ENCODE measurements around the gene TBL1X. TPM values are rescaled to one million over a fixed set of nuclear protein-coding genes. Genes with fewer than 3 reads are reported as not detected.
A peak's percentile ranks its signal among the peaks of the same experiment; 100 is the strongest.

TBL1X gene
- total RNA-seq, 4 donors from 2014 or later: 27.7 to 49.1 (median 39.6) TPM

GRCh38 chrX:9488586-9488985, 23.7 kb downstream of the TBL1X start:
- H3K36me3 ChIP-seq: no peaks in the 10 kb centered on the region
- no peak overlapping the region for H3K27ac ChIP-seq
- 0 to 73% methylated on average over 1 to 4 of the region's 4 CpGs for WGBS, 2 donors (ENCODE audit: low coverage in 1 of 2)
- H3K9me3 ChIP-seq: no peaks in the 10 kb centered on the region
- no peak for ATAC-seq
- no peak for TF ChIP-seq CTCF (IDR thresholded peaks at IDR 0.05)
- TF ChIP-seq EP300 (IDR thresholded peaks at IDR 0.05): no peak
- TF ChIP-seq POLR2AphosphoS5 (IDR thresholded peaks at IDR 0.05): no peak
- H3K4me1 ChIP-seq: peaks cover 0 to 11% (median 0%) of the 10 kb centered on the region in 3 donors
- no peaks in the 10 kb centered on the region for H3K27me3 ChIP-seq
- H3K4me3 ChIP-seq: no peak overlapping the region

GRCh38 chrX:9489234-9489633, 24.4 kb downstream of the TBL1X start:
- H3K27me3 ChIP-seq: no peaks in the 10 kb centered on the region
- WGBS, 2 donors (ENCODE audit: low coverage in 1 of 2): 0% methylated on average over 1 of the region's 1 CpG; no CpG with 5 or more reads in 1 of the 2 donors
- H3K9me3 ChIP-seq: no peaks in the 10 kb centered on the region
- H3K4me3 ChIP-seq: no peak overlapping the region
- no peak for ATAC-seq
- TF ChIP-seq CTCF (IDR thresholded peaks at IDR 0.05) (no peak), EP300 (IDR thresholded peaks at IDR 0.05) (no peak), POLR2AphosphoS5 (IDR thresholded peaks at IDR 0.05) (no peak), POLR2A (IDR thresholded peaks at IDR 0.05) (no peak)
- peaks cover 0 to 11% (median 0%) of the 10 kb centered on the region in 3 donors for H3K4me1 ChIP-seq
- no peak overlapping the region for H3K27ac ChIP-seq
- H3K36me3 ChIP-seq: no peaks in the 10 kb centered on the region

- H3K4me3 ChIP-seq: no peak overlapping the region
- no peaks in the 10 kb centered on the region for H3K9me3 ChIP-seq
- 14 to 94% methylated on average over 1 to 2 of the region's 2 CpGs for WGBS, 2 donors (ENCODE audit: low coverage in 1 of 2)
- peaks cover 0 to 11% (median 0%) of the 10 kb centered on the region in 3 donors for H3K4me1 ChIP-seq
- ATAC-seq: no peak
- no peaks in the 10 kb centered on the region for H3K36me3 ChIP-seq
- H3K27ac ChIP-seq: no peak overlapping the region
- no peaks in the 10 kb centered on the region for H3K27me3 ChIP-seq
- TF ChIP-seq CTCF (IDR thresholded peaks at IDR 0.05): no peak
- TF ChIP-seq POLR2AphosphoS5 (IDR thresholded peaks at IDR 0.05): no peak
- TF ChIP-seq POLR2A (IDR thresholded peaks at IDR 0.05): no peak
- no peak for TF ChIP-seq EP300 (IDR thresholded peaks at IDR 0.05)
Measured at GRCh38 chrX:9492901-9493300, 28.0 kb downstream of the TBL1X start.

- peaks cover 0 to 17% (median 0%) of the 10 kb centered on the region in 3 donors for H3K4me1 ChIP-seq
- no peak overlapping the region for H3K27ac ChIP-seq
- H3K27me3 ChIP-seq: no peaks in the 10 kb centered on the region
- TF ChIP-seq CTCF (IDR thresholded peaks at IDR 0.05): no peak
- no peak for TF ChIP-seq POLR2A (IDR thresholded peaks at IDR 0.05)
- no peak for TF ChIP-seq EP300 (IDR thresholded peaks at IDR 0.05)
- no peak for TF ChIP-seq POLR2AphosphoS5 (IDR thresholded peaks at IDR 0.05)
- no peak overlapping the region for H3K4me3 ChIP-seq
- no peaks in the 10 kb centered on the region for H3K9me3 ChIP-seq
- no peaks in the 10 kb centered on the region for H3K36me3 ChIP-seq
- ATAC-seq: no peak
- WGBS, 2 donors (ENCODE audit: low coverage in 1 of 2): 67% methylated on average over 1 of the region's 5 CpGs; no CpG with 5 or more reads in 1 of the 2 donors
Measured at GRCh38 chrX:9493936-9494335, 29.1 kb downstream of the TBL1X start.

GRCh38 chrX:9494771-9495170, 29.9 kb downstream of the TBL1X start:
- Histone ChIP-seq H3K4me3 (no peak overlapping the region), H3K27me3 (no peaks in the 10 kb centered on the region), H3K27ac (no peak overlapping the region), H3K36me3 (no peaks in the 10 kb centered on the region), H3K4me1 (peaks cover 0 to 17% (median 0%) of the 10 kb centered on the region in 3 donors), H3K9me3 (no peaks in the 10 kb centered on the region)
- TF ChIP-seq EP300 (IDR thresholded peaks at IDR 0.05) (no peak), POLR2A (IDR thresholded peaks at IDR 0.05) (no peak), POLR2AphosphoS5 (IDR thresholded peaks at IDR 0.05) (peak; percentile 40)
- 0% methylated on average over 1 to 2 of the region's 6 CpGs for WGBS, 2 donors (ENCODE audit: low coverage in 1 of 2)
- peak; percentile 36 for ATAC-seq
